RCC 7860 (cell line): Measurements from ENCODE around the gene MYOM3.

Experiments
- DNase-seq: peaks from one replicate; pipeline ENCODE4 v3.0.0-alpha.2; 2015; ENCODE audit warnings: low spot score
- FAIRE-seq: peaks from 2 replicates; lab custom pipeline; 2012; peaks lifted over from hg19 to GRCh38; lab: Jason Lieb, UNC

The MYOM3 gene

GRCh38 chr1:24117132-24117531 lies 5.2 kb upstream of the MYOM3 start:
- no peak for FAIRE-seq
- no peak for DNase-seq

GRCh38 chr1:24114753-24115152 lies 2.8 kb upstream of the MYOM3 start:
- FAIRE-seq (no peak), DNase-seq (no peak)

GRCh38 chr1:24113641-24114033 lies 1.7 kb upstream of the MYOM3 start:
- DNase-seq (no peak), FAIRE-seq (no peak)

- no peak for FAIRE-seq
- DNase-seq: no peak
These were observed 506 bp downstream of the MYOM3 start for GRCh38 chr1:24111262-24111995.

GRCh38 chr1:24110642-24111261 lies 1.2 kb downstream of the MYOM3 start:
- FAIRE-seq: no peak
- no peak for DNase-seq

GRCh38 chr1:24109686-24110475 lies 2.1 kb downstream of the MYOM3 start:
- DNase-seq (no peak), FAIRE-seq (no peak)

- no peak for FAIRE-seq
- no peak for DNase-seq
These were observed 2.8 kb downstream of the MYOM3 start for GRCh38 chr1:24109166-24109483.

- DNase-seq: peak; percentile 89
- peak; percentile 87 for FAIRE-seq
These were observed 3.4 kb downstream of the MYOM3 start for GRCh38 chr1:24108334-24109165.

GRCh38 chr1:24107462-24108138 lies 4.3 kb downstream of the MYOM3 start:
- peak; percentile 51 for FAIRE-seq
- peak; percentile 71 for DNase-seq

GRCh38 chr1:24105368-24106160 lies 6.4 kb downstream of the MYOM3 start:
- no peak for DNase-seq
- no peak for FAIRE-seq

GRCh38 chr1:24104854-24105253 lies 7.1 kb downstream of the MYOM3 start:
- no peak for FAIRE-seq

GRCh38 chr1:24103879-24104278 lies 8.1 kb downstream of the MYOM3 start:
- no peak for DNase-seq
- no peak for FAIRE-seq

More at GRCh38 chr1:24104854-24105253, 7.1 kb downstream of the MYOM3 start:
- no peak for DNase-seq

- FAIRE-seq (no peak), DNase-seq (no peak)
These were observed 8.5 kb downstream of the MYOM3 start for GRCh38 chr1:24103408-24103807.

- DNase-seq: no peak
- no peak for FAIRE-seq
These were observed 9.0 kb downstream of the MYOM3 start for GRCh38 chr1:24102961-24103360.

- FAIRE-seq (no peak), DNase-seq (no peak)
These were observed 9.9 kb downstream of the MYOM3 start for GRCh38 chr1:24101796-24102586.

- FAIRE-seq (no peak), DNase-seq (no peak)
These were observed 10.8 kb downstream of the MYOM3 start for GRCh38 chr1:24100945-24101737.

GRCh38 chr1:24098943-24099638 lies 12.8 kb downstream of the MYOM3 start:
- no peak for DNase-seq
- FAIRE-seq: no peak

GRCh38 chr1:24098102-24098501 lies 13.8 kb downstream of the MYOM3 start:
- no peak for FAIRE-seq
- DNase-seq: no peak
